Measurements from ENCODE around the gene ABCC6.

- no peak for TF ChIP-seq CTCF (IDR thresholded peaks at IDR 0.05)
- no peak for TF ChIP-seq POLR2AphosphoS5 (IDR thresholded peaks at IDR 0.05; ENCODE audit: low read depth, low read length)
- TF ChIP-seq TCF7L2 (IDR thresholded peaks at IDR 0.05; ENCODE audit: low read depth, low read length): no peak
- TF ChIP-seq, protein P1, sequence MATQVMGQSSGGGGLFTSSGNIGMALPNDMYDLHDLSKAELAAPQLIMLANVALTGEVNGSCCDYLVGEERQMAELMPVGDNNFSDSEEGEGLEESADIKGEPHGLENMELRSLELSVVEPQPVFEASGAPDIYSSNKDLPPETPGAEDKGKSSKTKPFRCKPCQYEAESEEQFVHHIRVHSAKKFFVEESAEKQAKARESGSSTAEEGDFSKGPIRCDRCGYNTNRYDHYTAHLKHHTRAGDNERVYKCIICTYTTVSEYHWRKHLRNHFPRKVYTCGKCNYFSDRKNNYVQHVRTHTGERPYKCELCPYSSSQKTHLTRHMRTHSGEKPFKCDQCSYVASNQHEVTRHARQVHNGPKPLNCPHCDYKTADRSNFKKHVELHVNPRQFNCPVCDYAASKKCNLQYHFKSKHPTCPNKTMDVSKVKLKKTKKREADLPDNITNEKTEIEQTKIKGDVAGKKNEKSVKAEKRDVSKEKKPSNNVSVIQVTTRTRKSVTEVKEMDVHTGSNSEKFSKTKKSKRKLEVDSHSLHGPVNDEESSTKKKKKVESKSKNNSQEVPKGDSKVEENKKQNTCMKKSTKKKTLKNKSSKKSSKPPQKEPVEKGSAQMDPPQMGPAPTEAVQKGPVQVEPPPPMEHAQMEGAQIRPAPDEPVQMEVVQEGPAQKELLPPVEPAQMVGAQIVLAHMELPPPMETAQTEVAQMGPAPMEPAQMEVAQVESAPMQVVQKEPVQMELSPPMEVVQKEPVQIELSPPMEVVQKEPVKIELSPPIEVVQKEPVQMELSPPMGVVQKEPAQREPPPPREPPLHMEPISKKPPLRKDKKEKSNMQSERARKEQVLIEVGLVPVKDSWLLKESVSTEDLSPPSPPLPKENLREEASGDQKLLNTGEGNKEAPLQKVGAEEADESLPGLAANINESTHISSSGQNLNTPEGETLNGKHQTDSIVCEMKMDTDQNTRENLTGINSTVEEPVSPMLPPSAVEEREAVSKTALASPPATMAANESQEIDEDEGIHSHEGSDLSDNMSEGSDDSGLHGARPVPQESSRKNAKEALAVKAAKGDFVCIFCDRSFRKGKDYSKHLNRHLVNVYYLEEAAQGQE (IDR thresholded peaks at IDR 0.05; ENCODE audit: insufficient read depth in 1 of 2, low read depth in 2 of 2, low read length in 1 of 2): no peak
- no peak for TF ChIP-seq SIN3A (IDR thresholded peaks at IDR 0.05; ENCODE audit: borderline replicate concordance, insufficient read depth, low read depth, low read length)
Observed at GRCh38 chr16:16108759-16109158, 114.5 kb downstream of the ABCC6 start.
